K562 (cell line): ENCODE results near the gene ASB6. TPM values are rescaled to one million over a fixed set of nuclear protein-coding genes. Genes with fewer than 3 reads are reported as not detected.

Source experiments
- BHLHE40 ChIP-seq: IDR thresholded peaks from 2 replicates; pipeline ENCODE4 v1.6.1; 2011; ENCODE audit warnings: low read length, improper control_type of control experiment
- CAMTA2 ChIP-seq: fragments of 250-450 bp; sonication (Bioruptor Pico); conservative IDR thresholded peaks from 2 replicates; pipeline ENCODE4 v1.5.1; 2022
- DDX20 ChIP-seq: fragments of 450-650 bp; IDR thresholded peaks from 2 replicates; pipeline ENCODE4 v1.6.1; 2016; ENCODE audit warnings: missing genetic modification characterization, low read depth, mild to moderate bottlenecking, missing compliant biosample characterization, moderate library complexity
- DIDO1 ChIP-seq: fragments of 450-650 bp; IDR thresholded peaks from 2 replicates; pipeline ENCODE4 v1.6.1; 2016; ENCODE audit warnings: low read depth, missing biosample characterization, missing genetic modification characterization
- ESRRA ChIP-seq: fragments of 450-650 bp; IDR thresholded peaks from 2 replicates; pipeline ENCODE4 v1.6.1; 2014; ENCODE audit warnings: low read depth, mild to moderate bottlenecking, moderate library complexity, borderline replicate concordance
- FOXJ2 ChIP-seq: fragments of 200-800 bp; sonication (Bioruptor generic); IDR thresholded peaks from 2 replicates; pipeline ENCODE4 v1.6.1; 2016; ENCODE audit warnings: missing genetic modification characterization, missing compliant biosample characterization
- FOXK1 ChIP-seq: sonication (generic); formaldehyde crosslinking; IDR thresholded peaks from 2 replicates; pipeline ENCODE4 v1.8.0; 2022; ENCODE audit warnings: missing genetic modification reagents, mild to moderate bottlenecking, borderline replicate concordance
- GTF2F1 ChIP-seq: IDR thresholded peaks from 2 replicates; pipeline ENCODE4 v1.6.1; 2011; ENCODE audit warnings: low read depth, low read length, improper control_type of control experiment
- HCFC1 ChIP-seq: IDR thresholded peaks from 2 replicates; pipeline ENCODE4 v1.6.1; 2012; ENCODE audit warnings: low read depth, low read length, improper control_type of control experiment
- HNRNPK ChIP-seq: fragments of 200-400 bp; formaldehyde crosslinking; IDR thresholded peaks from one replicate; pipeline ENCODE4 v1.6.1; 2018; ENCODE audit warnings: mild to moderate bottlenecking, low read depth, low read length; ENCODE audit not compliant: poor library complexity, severe bottlenecking
- MECOM ChIP-seq: fragments of 250-450 bp; sonication (Bioruptor Pico); IDR thresholded peaks from 2 replicates; pipeline ENCODE4 v1.8.0; 2022; ENCODE audit warnings: inconsistent platforms
- NCOA6 ChIP-seq: fragments of 450-650 bp; IDR thresholded peaks from 2 replicates; pipeline ENCODE4 v1.6.1; 2017; ENCODE audit warnings: mild to moderate bottlenecking
- POLR3A ChIP-seq: IDR thresholded peaks from 2 replicates; pipeline ENCODE4 v1.6.1; 2011; ENCODE audit warnings: borderline replicate concordance, mild to moderate bottlenecking, moderate library complexity; ENCODE audit not compliant: insufficient read length, insufficient read depth; ENCODE audit errors: extremely low read depth
- RAD21 ChIP-seq, 2 experiments: fragments of 250-450 bp in 1 of 2; fragments of 450-650 bp in 1 of 2; sonication (Bioruptor Pico) in 1 of 2; formaldehyde crosslinking in 1 of 2; IDR thresholded peaks in 1 of 2; conservative IDR thresholded peaks in 1 of 2; 2 replicates each; pipeline versions ENCODE4 v1.4.0 to v1.8.0; 2020 to 2022; ENCODE audit warnings: mild to moderate bottlenecking in 2 of 2, moderate library complexity in 1 of 2
- RBM17 ChIP-seq: fragments of 200-400 bp; formaldehyde crosslinking; IDR thresholded peaks from 2 replicates; pipeline ENCODE4 v1.6.1; 2017; ENCODE audit warnings: low read depth, mild to moderate bottlenecking, low read length, borderline replicate concordance
- SMARCC2 ChIP-seq: fragments of 450-650 bp; IDR thresholded peaks from 2 replicates; pipeline ENCODE4 v1.6.1; 2017; ENCODE audit warnings: antibody characterized with exemption, moderate library complexity, mild to moderate bottlenecking, low read depth
- SP2 ChIP-seq: IDR thresholded peaks from 2 replicates; pipeline ENCODE4 v1.6.1; 2011; ENCODE audit warnings: mild to moderate bottlenecking, low read depth, low read length, moderate library complexity; ENCODE audit not compliant: poor library complexity, severe bottlenecking; ENCODE audit errors: extremely low read depth
- ZNF3 ChIP-seq: fragments of 250-450 bp; sonication (Bioruptor Pico); IDR thresholded peaks from 2 replicates; pipeline ENCODE4 v1.5.0; 2021; ENCODE audit warnings: mild to moderate bottlenecking, moderate library complexity
- ZNF57 ChIP-seq: fragments of 450-650 bp; formaldehyde crosslinking; IDR thresholded peaks from 2 replicates; pipeline ENCODE4 v1.4.0; 2020; ENCODE audit warnings: mild to moderate bottlenecking, moderate library complexity
- ZNF717 ChIP-seq: fragments of 250-450 bp; sonication (Bioruptor Pico); IDR thresholded peaks from 2 replicates; pipeline ENCODE4 v1.5.0; 2021
- polyA plus RNA-seq, 8 experiments: library from polyadenylated mRNA; depleted of rRNA in 4 of 8; stranded (reverse) in 5 of 8; unstranded in 3 of 8; fragments of >200 nt; fragmentation: Nextera tagmentation in 2 of 8; fragmentation: Illumina TruSeq in 1 of 8; extraction: Ambion mirVana in 2 of 8; extraction: Trizol in 1 of 8; gene quantifications; 2 replicates each; pipeline versions ENCODE4 v1.2.1 to v1.2.3, GENCODE V29; 2011 to 2014; ENCODE audit warnings: inconsistent platforms in 1 of 8, missing spikeins in 1 of 8
- total RNA-seq, 7 experiments: library from RNA; depleted of rRNA in 6 of 7; stranded (reverse); fragments of >200 nt in 6 of 7; fragmentation: Illumina TruSeq in 2 of 7; extraction: Trizol in 2 of 7; gene quantifications; 2 replicates each; pipeline versions ENCODE4 v1.2.1 to v1.2.3, GENCODE V29; 2011 to 2021; ENCODE audit warnings: low replicate concordance in 1 of 7
- TF ChIP-seq, protein P1 (sequence below): IDR thresholded peaks from 2 replicates; pipeline ENCODE4 v1.6.1; 2011; ENCODE audit warnings: borderline replicate concordance, low read depth, mild to moderate bottlenecking, moderate library complexity, low read length; ENCODE audit not compliant: insufficient read depth, poor library complexity, severe bottlenecking
- TF ChIP-seq, protein P2 (sequence below): fragments of 450-650 bp; formaldehyde crosslinking; IDR thresholded peaks from 2 replicates; pipeline ENCODE4 v1.4.0; 2022; ENCODE audit warnings: missing genetic modification characterization
- TF ChIP-seq, protein P3 (sequence below): fragments of 250-450 bp; sonication (Bioruptor Pico); IDR thresholded peaks from 2 replicates; pipeline ENCODE4 v1.8.0; 2022; ENCODE audit warnings: moderate library complexity, mild to moderate bottlenecking, inconsistent platforms

ASB6 gene
- total and polyA plus RNA-seq, 9 of the 15 experiments (the other 6 are each of a cell fraction or from before 2014, with no cell fraction given) = 0.92 to 17.8 (median 11.3) TPM

DNA sequence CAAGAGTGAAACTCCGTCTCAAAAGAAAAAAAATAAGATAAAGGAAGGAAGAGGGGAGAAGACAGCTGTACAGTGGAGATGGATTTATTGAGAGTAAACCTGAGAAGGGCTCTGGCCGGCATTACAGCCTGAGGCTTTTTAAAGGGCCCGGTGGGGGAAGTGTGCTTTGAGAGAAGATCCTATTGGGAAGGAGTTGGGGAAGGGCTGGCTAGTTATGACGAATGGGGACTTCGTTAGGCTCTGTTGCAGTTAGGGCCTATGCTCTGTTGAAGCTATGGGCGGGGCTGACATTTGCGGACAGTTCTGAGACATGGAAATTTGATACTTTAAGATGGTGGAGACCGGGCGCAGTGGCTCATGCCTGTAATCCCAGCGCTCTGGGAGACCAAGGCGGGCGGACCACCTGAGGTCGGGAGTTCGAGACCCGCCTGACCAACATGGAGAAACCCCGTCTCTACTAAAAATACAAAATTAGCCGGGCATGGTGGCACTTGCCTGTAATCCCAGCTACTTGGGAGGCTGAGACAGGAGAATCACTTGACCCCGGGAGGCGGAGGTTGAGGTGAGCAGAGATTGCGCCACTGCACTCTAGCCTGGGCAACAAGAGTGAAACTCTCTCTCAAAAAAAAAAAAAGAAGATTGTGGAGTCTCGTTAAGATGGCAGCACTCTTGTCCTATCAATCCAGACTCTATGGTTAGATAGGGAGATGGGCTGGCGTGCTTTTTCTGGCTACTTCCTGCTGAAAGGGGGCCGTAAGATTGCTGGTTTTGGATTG lies 54.3 kb downstream of the ASB6 start (continued):
- TF ChIP-seq HNRNPK = no peak
- TF ChIP-seq BHLHE40 = no peak; the same call in 1 of the 2 replicates
- TF ChIP-seq RBM17 = no peak
- TF ChIP-seq, protein P1, sequence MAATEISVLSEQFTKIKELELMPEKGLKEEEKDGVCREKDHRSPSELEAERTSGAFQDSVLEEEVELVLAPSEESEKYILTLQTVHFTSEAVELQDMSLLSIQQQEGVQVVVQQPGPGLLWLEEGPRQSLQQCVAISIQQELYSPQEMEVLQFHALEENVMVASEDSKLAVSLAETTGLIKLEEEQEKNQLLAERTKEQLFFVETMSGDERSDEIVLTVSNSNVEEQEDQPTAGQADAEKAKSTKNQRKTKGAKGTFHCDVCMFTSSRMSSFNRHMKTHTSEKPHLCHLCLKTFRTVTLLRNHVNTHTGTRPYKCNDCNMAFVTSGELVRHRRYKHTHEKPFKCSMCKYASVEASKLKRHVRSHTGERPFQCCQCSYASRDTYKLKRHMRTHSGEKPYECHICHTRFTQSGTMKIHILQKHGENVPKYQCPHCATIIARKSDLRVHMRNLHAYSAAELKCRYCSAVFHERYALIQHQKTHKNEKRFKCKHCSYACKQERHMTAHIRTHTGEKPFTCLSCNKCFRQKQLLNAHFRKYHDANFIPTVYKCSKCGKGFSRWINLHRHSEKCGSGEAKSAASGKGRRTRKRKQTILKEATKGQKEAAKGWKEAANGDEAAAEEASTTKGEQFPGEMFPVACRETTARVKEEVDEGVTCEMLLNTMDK = no peak
- peak; percentile 43; the same call in 1 of the 2 replicates for TF ChIP-seq DIDO1
- peak; percentile 78 for TF ChIP-seq MECOM (CRISPR knock-in tag)
- no peak for TF ChIP-seq HCFC1
- TF ChIP-seq, protein P2, sequence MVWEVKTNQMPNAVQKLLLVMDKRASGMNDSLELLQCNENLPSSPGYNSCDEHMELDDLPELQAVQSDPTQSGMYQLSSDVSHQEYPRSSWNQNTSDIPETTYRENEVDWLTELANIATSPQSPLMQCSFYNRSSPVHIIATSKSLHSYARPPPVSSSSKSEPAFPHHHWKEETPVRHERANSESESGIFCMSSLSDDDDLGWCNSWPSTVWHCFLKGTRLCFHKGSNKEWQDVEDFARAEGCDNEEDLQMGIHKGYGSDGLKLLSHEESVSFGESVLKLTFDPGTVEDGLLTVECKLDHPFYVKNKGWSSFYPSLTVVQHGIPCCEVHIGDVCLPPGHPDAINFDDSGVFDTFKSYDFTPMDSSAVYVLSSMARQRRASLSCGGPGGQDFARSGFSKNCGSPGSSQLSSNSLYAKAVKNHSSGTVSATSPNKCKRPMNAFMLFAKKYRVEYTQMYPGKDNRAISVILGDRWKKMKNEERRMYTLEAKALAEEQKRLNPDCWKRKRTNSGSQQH = 0 out of 2 replicates have a peak, but pooled peaks have one; percentile 40
- TF ChIP-seq, protein P3, sequence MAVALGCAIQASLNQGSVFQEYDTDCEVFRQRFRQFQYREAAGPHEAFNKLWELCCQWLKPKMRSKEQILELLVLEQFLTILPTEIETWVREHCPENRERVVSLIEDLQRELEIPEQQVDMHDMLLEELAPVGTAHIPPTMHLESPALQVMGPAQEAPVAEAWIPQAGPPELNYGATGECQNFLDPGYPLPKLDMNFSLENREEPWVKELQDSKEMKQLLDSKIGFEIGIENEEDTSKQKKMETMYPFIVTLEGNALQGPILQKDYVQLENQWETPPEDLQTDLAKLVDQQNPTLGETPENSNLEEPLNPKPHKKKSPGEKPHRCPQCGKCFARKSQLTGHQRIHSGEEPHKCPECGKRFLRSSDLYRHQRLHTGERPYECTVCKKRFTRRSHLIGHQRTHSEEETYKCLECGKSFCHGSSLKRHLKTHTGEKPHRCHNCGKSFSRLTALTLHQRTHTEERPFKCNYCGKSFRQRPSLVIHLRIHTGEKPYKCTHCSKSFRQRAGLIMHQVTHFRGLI = peak; percentile 91
- peak; percentile 44 for TF ChIP-seq ESRRA
- TF ChIP-seq GTF2F1 = no peak
- no peak for TF ChIP-seq ZNF3
- TF ChIP-seq FOXK1 (CRISPR knock-in tag) = no peak
- TF ChIP-seq SP2 = no peak
- TF ChIP-seq SMARCC2 = no peak
- peak; percentile 86 for TF ChIP-seq DDX20 (tag)
- TF ChIP-seq POLR3A = peak; percentile 9
- TF ChIP-seq CAMTA2 (CRISPR knock-in tag) = no peak
- TF ChIP-seq ZNF57 (CRISPR knock-in tag) = no peak
- TF ChIP-seq ZNF717 (CRISPR knock-in tag) = no peak
- TF ChIP-seq NCOA6 = no peak
- TF ChIP-seq FOXJ2 (tag) = no peak
- no peak for TF ChIP-seq RAD21 (CRISPR knock-in tag; conservative IDR thresholded peaks at IDR 0.05 in 1 of 2, IDR thresholded peaks at IDR 0.05 in 1 of 2)
